Kidney (tissue), 14 donors: ENCODE measurements around the gene ANO6. TPM values are rescaled to one million over a fixed set of nuclear protein-coding genes. Genes with fewer than 3 reads are reported as not detected.

Source experiments
- DNase-seq, 5 donors: peaks; one replicate each; pipeline ENCODE4 v3.0.0-alpha.2; 2013 to 2020
- FAIRE-seq: peaks from 2 replicates; lab custom pipeline; 2012; peaks lifted over from hg19 to GRCh38; lab: Jason Lieb, UNC
- H3K27ac ChIP-seq, 2 donors: one replicate each; pipeline ENCODE4 v1.7.0; 2013; ENCODE audit warnings: low read depth in 2 of 2, low read length in 2 of 2, inconsistent platforms in 1 of 2
- H3K27me3 ChIP-seq: one replicate; pipeline ENCODE4 v1.7.1; 2013; ENCODE audit warnings: low read length, inconsistent platforms; ENCODE audit not compliant: control insufficient read depth, insufficient read depth
- H3K36me3 ChIP-seq, 3 donors: one replicate each; pipeline versions ENCODE4 v1.7.0 to v1.7.1; 2013; ENCODE audit warnings: low read length in 3 of 3, control low read depth in 1 of 3, inconsistent platforms in 1 of 3; ENCODE audit not compliant: insufficient read depth in 3 of 3, control insufficient read depth in 2 of 3
- H3K4me1 ChIP-seq, 3 donors: one replicate each; pipeline versions ENCODE4 v1.7.0 to v1.7.1; 2013; ENCODE audit warnings: low read length in 3 of 3, inconsistent platforms in 1 of 3, low read depth in 1 of 3; ENCODE audit not compliant: control insufficient read depth in 2 of 3, insufficient read depth in 2 of 3
- H3K4me3 ChIP-seq, 3 donors: one replicate each; pipeline versions ENCODE4 v1.7.0 to v1.8.1; 2013; ENCODE audit warnings: low read length in 3 of 3, control low read depth in 1 of 3, inconsistent platforms in 1 of 3
- H3K9ac ChIP-seq, 3 donors: one replicate each; pipeline versions ENCODE4 v1.7.0 to v1.7.1; 2013; ENCODE audit warnings: low read length in 3 of 3, control low read depth in 1 of 3, inconsistent platforms in 1 of 3
- H3K9me3 ChIP-seq, 3 donors: one replicate each; pipeline versions ENCODE4 v1.7.0 to v1.7.1; 2013; ENCODE audit warnings: low read length in 3 of 3, control low read depth in 1 of 3, inconsistent platforms in 1 of 3; ENCODE audit not compliant: control insufficient read depth in 2 of 3, insufficient read depth in 1 of 3
- intact Hi-C: fragments of 100-400 bp; cut with DNase I; formaldehyde crosslinking; loops from one replicate; pipeline ENCODE4 v1.11.1; 2022
- polyA plus RNA-seq: library from polyadenylated mRNA; stranded (reverse); fragments of 350-450 nt; fragmentation: Illumina TruSeq; extraction: RNeasy Lipid Tissue Mini Kit (QIAGEN cat#74804); gene quantifications from one replicate; pipeline ENCODE4 v1.2.3, GENCODE V29; 2014; ENCODE audit warnings: low read depth, low replicate concordance; ENCODE audit not compliant: insufficient read depth
- total RNA-seq: library from RNA; stranded (reverse); fragmentation: NEBNext Ultra II Directional; extraction: Animal tissue kit (Norgen Biotek cat#: 25700); gene quantifications from one replicate; pipeline ENCODE4 v1.2.1, GENCODE V29; 2021
- TF ChIP-seq, protein P1 (sequence below): IDR thresholded peaks from 3 replicates; pipeline ENCODE4 v1.5.1; 2012; ENCODE audit warnings: mild to moderate bottlenecking, moderate library complexity, borderline replicate concordance; ENCODE audit not compliant: insufficient read depth; ENCODE audit errors: extremely low read depth
- donor health status: control.
- donor health status: control.
- donor health status: control.
- donor health status: control.
- donor health status: control.
- donor health status: DM: yes; HTN: yes; CAD: no.
- donor health status: Normal renal cell carcinoma (clear cell type).

The ANO6 gene
- total and polyA plus RNA-seq, 2 donors from 2014 or later: 17.2 to 46.3 TPM

DNA sequence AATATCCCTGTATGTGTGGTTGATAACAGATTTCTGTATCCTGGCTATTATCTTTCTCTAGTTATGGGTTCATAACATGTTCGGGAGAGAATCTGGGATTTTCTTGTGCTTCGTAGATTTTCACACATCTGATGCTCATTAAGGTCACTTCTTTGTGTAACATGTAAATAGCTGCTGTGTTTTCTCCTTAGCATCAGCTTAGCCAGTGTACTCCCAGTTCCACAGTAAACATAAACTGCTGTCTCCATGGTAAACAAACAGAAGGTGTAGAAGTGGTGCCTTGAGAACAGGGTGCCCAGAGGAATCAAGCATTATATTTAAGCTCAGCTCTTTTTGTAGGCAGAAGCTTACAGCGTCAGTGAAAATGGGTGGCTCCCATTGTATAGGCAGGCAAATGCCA, 88.0 kb downstream of the ANO6 start:
- Histone ChIP-seq H3K9me3 (no peaks in the 10 kb centered on the region), H3K27me3 (no peaks in the 10 kb centered on the region), H3K36me3 (no peaks in the 10 kb centered on the region), H3K4me1 (peaks cover 0 to 6% (median 0%) of the 10 kb centered on the region in 3 donors), H3K9ac (no peak overlapping the region), H3K27ac (no peak overlapping the region), H3K4me3 (no peak overlapping the region)
- intact Hi-C loops: no loop called here
- TF ChIP-seq, protein P1, sequence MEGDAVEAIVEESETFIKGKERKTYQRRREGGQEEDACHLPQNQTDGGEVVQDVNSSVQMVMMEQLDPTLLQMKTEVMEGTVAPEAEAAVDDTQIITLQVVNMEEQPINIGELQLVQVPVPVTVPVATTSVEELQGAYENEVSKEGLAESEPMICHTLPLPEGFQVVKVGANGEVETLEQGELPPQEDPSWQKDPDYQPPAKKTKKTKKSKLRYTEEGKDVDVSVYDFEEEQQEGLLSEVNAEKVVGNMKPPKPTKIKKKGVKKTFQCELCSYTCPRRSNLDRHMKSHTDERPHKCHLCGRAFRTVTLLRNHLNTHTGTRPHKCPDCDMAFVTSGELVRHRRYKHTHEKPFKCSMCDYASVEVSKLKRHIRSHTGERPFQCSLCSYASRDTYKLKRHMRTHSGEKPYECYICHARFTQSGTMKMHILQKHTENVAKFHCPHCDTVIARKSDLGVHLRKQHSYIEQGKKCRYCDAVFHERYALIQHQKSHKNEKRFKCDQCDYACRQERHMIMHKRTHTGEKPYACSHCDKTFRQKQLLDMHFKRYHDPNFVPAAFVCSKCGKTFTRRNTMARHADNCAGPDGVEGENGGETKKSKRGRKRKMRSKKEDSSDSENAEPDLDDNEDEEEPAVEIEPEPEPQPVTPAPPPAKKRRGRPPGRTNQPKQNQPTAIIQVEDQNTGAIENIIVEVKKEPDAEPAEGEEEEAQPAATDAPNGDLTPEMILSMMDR: no peak
- DNase-seq: no peak
- FAIRE-seq: no peak

DNA sequence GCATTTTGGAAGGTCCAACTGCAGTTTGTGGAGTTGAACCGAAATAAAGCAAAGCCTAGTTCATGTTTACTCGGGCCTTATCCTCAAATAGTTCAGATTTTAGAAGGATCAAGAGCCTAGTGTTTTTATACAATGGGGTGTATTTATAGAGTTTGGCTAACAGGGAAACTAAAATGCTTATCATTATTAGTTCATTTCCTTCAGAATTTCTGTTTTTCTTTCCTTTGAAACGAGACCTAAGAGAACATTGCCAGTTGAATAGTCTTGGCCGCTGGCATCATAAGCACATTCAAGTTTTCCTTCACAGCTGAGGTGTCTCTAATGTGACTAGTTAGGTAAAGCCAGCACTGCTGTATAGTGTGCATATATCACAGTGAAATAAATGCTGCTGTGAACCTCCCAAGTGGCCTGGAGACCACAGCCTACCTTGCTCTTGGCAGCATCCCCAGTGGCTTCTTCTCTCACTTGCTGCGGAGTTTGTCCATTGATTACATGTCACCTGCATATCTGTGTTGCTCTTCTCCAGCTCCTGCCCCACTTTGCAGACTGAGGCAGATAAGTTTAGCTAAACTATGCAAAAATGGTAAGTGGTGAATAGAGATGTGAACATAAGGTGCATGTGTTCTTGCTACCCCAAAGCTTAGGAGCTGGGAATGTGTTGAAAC, 88.8 kb downstream of the ANO6 start:
- Histone ChIP-seq H3K4me1 (peaks cover 0 to 4% (median 3%) of the 10 kb centered on the region in 3 donors), H3K9me3 (no peaks in the 10 kb centered on the region), H3K9ac (no peak overlapping the region), H3K27ac (no peak overlapping the region), H3K4me3 (no peak overlapping the region), H3K27me3 (no peaks in the 10 kb centered on the region), H3K36me3 (no peaks in the 10 kb centered on the region)
- TF ChIP-seq, protein P1: no peak
- DNase-seq: no peak
- no peak for FAIRE-seq
- intact Hi-C loops: no loop called here

DNA sequence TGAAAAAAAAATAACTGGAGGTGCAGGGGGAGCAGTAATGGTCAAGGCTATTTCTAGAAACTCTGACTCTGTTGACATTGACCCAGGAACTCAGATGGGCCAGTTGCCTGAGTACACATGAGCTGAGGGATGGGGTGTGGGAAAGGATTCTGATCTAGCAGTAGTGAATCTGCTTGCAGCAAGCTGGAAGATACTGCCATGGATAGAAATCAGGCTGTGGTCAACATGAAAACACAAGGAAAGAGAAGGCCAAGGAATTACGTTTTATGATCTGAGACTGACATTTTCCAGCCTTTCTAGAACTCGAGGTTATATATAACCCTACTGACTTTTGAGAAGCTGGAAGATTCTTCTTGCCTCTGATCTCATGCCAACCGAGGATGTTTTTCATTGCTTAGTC, 90.0 kb downstream of the ANO6 start:
- FAIRE-seq: no peak
- H3K4me1 ChIP-seq: peaks cover 0 to 16% (median 11%) of the 10 kb centered on the region in 3 donors
- no peak overlapping the region for H3K4me3 ChIP-seq
- no peaks in the 10 kb centered on the region for H3K9me3 ChIP-seq
- TF ChIP-seq, protein P1: no peak
- no peak overlapping the region for H3K27ac ChIP-seq
- no peaks in the 10 kb centered on the region for H3K27me3 ChIP-seq
- intact Hi-C loops: no loop called here
- peak in 2 of 5 donors; percentile 29 to 69 for DNase-seq
- H3K9ac ChIP-seq: no peak overlapping the region
- no peaks in the 10 kb centered on the region for H3K36me3 ChIP-seq
